ENCODE data around the gene ZNF829. TPM values are rescaled to one million over a fixed set of nuclear protein-coding genes. Genes with fewer than 3 reads are reported as not detected.
A peak's percentile ranks its signal among the peaks of the same experiment; 100 is the strongest.

ZNF829 gene
- 1 to 10 TPM; 7.3 to 7.6 TPM for total RNA-seq

- H3K4me3 Mint-ChIP-seq, result peak within 1 kb of the TSS; percentile 89
- no peaks in the 10 kb centered on the region for H3K27me3 Mint-ChIP-seq
- peak; percentile 96 for DNase-seq
- H3K36me3 Mint-ChIP-seq (ENCODE audit: low read depth), result peaks cover 78% of the 10 kb centered on the region
- H3K4me1 Mint-ChIP-seq, result peaks cover 31% of the 10 kb centered on the region
- CTCF ChIA-PET, result interaction anchor here (0.6 to 1.5 kb wide), 3 partner anchors 10 to 570 kb away, joined by 3 to 4 read pairs (median 3); no protein-coding TSS in a partner anchor
- H3K27ac Mint-ChIP-seq, result peak within 1 kb of the TSS; percentile 97
- POLR2A ChIA-PET, result no interaction called here
- H3K9me3 Mint-ChIP-seq, result peaks cover 47% of the 10 kb centered on the region
Measured at GRCh38 chr19:36915992-36916830, at the start of gene ZNF829, which contains the start of gene ZNF568. Gene ZNF829 (minus strand): TSS chr19:36916291. CDS start chr19:36915167, 1,124 bp downstream. Gene ZNF568 (plus strand): TSS chr19:36916332. CDS start chr19:36922771, 6,439 bp downstream.

- CTCF ChIA-PET, result interaction anchor here (1.4 kb wide), 1 partner anchor 10 kb away, joined by 4 read pairs; no protein-coding TSS in a partner anchor
- Mint-ChIP-seq H3K27ac (no peak overlapping the region), H3K4me1 (no peaks in the 10 kb centered on the region), H3K27me3 (no peaks in the 10 kb centered on the region), H3K9me3 (peaks cover 45% of the 10 kb centered on the region), H3K36me3 (ENCODE audit: low read depth) (peaks cover 3% of the 10 kb centered on the region), H3K4me3 (no peak overlapping the region)
- POLR2A ChIA-PET, result no interaction called here
- DNase-seq, result no peak
Measured at GRCh38 chr19:36963280-36963679, 47.2 kb upstream of the ZNF829 start.

GRCh38 chr19:36962346-36962745 lies 46.3 kb upstream of the ZNF829 start:
- DNase-seq, result no peak
- H3K36me3 Mint-ChIP-seq (ENCODE audit: low read depth), result peaks cover 3% of the 10 kb centered on the region
- ChIA-PET CTCF (no interaction called here), POLR2A (no interaction called here)
- no peak overlapping the region for H3K4me3 Mint-ChIP-seq
- H3K4me1 Mint-ChIP-seq, result no peaks in the 10 kb centered on the region
- no peaks in the 10 kb centered on the region for H3K27me3 Mint-ChIP-seq
- H3K9me3 Mint-ChIP-seq, result peaks cover 44% of the 10 kb centered on the region
- no peak overlapping the region for H3K27ac Mint-ChIP-seq

- Mint-ChIP-seq H3K4me1 (no peaks in the 10 kb centered on the region), H3K4me3 (no peak overlapping the region), H3K36me3 (ENCODE audit: low read depth) (peaks cover 35% of the 10 kb centered on the region), H3K27ac (no peak overlapping the region), H3K27me3 (no peaks in the 10 kb centered on the region), H3K9me3 (peaks cover 45% of the 10 kb centered on the region)
- CTCF ChIA-PET, result no interaction called here
- no peak for DNase-seq
- POLR2A ChIA-PET, result no interaction called here
Measured at GRCh38 chr19:36950335-36951119, 34.4 kb upstream of the ZNF829 start.

- DNase-seq, result no peak
- ChIA-PET CTCF (no interaction called here), POLR2A (no interaction called here)
- no peaks in the 10 kb centered on the region for H3K27me3 Mint-ChIP-seq
- H3K9me3 Mint-ChIP-seq, result peaks cover 46% of the 10 kb centered on the region
- H3K4me3 Mint-ChIP-seq, result no peak overlapping the region
- no peaks in the 10 kb centered on the region for H3K4me1 Mint-ChIP-seq
- H3K27ac Mint-ChIP-seq, result no peak overlapping the region
- peaks cover 58% of the 10 kb centered on the region for H3K36me3 Mint-ChIP-seq (ENCODE audit: low read depth)
Measured at GRCh38 chr19:36939153-36939552, 23.1 kb upstream of the ZNF829 start.

GRCh38 chr19:36931684-36932083 lies 15.6 kb upstream of the ZNF829 start:
- ChIA-PET CTCF (no interaction called here), POLR2A (no interaction called here)
- H3K36me3 Mint-ChIP-seq (ENCODE audit: low read depth), result peaks cover 36% of the 10 kb centered on the region
- no peaks in the 10 kb centered on the region for H3K4me1 Mint-ChIP-seq
- peaks cover 29% of the 10 kb centered on the region for H3K9me3 Mint-ChIP-seq
- H3K4me3 Mint-ChIP-seq, result no peak overlapping the region
- no peak overlapping the region for H3K27ac Mint-ChIP-seq
- no peak for DNase-seq
- no peaks in the 10 kb centered on the region for H3K27me3 Mint-ChIP-seq

- POLR2A ChIA-PET, result no interaction called here
- Mint-ChIP-seq H3K4me3 (no peak overlapping the region), H3K4me1 (peaks cover 31% of the 10 kb centered on the region), H3K9me3 (peaks cover 44% of the 10 kb centered on the region), H3K27me3 (no peaks in the 10 kb centered on the region), H3K36me3 (ENCODE audit: low read depth) (peaks cover 75% of the 10 kb centered on the region), H3K27ac (no peak overlapping the region)
- no peak for DNase-seq
- CTCF ChIA-PET, result no interaction called here
Measured at GRCh38 chr19:36918090-36918489, 2.0 kb upstream of the ZNF829 start.

GRCh38 chr19:36916991-36917390 lies 900 bp upstream of the ZNF829 start:
- ChIA-PET CTCF (interaction anchor here (0.9 to 1.5 kb wide), 2 partner anchors 9 to 13 kb away, joined by 3 read pairs; no protein-coding TSS in a partner anchor), POLR2A (no interaction called here)
- peak; percentile 7 for DNase-seq
- Mint-ChIP-seq H3K27ac (peak overlapping the region; percentile 97), H3K9me3 (peaks cover 41% of the 10 kb centered on the region), H3K27me3 (no peaks in the 10 kb centered on the region), H3K4me1 (peaks cover 31% of the 10 kb centered on the region), H3K36me3 (ENCODE audit: low read depth) (peaks cover 76% of the 10 kb centered on the region), H3K4me3 (peak overlapping the region; percentile 89)

- no peak for DNase-seq
- peaks cover 83% of the 10 kb centered on the region for H3K36me3 Mint-ChIP-seq (ENCODE audit: low read depth)
- no peaks in the 10 kb centered on the region for H3K4me1 Mint-ChIP-seq
- H3K27ac Mint-ChIP-seq, result no peak overlapping the region
- ChIA-PET POLR2A (no interaction called here), CTCF (no interaction called here)
- H3K27me3 Mint-ChIP-seq, result no peaks in the 10 kb centered on the region
- H3K9me3 Mint-ChIP-seq, result peaks cover 48% of the 10 kb centered on the region
- no peak overlapping the region for H3K4me3 Mint-ChIP-seq
Measured at GRCh38 chr19:36898422-36898821, 17.7 kb downstream of the ZNF829 start.

GRCh38 chr19:36894849-36895383 lies 21.2 kb downstream of the ZNF829 start:
- peaks cover 85% of the 10 kb centered on the region for H3K36me3 Mint-ChIP-seq (ENCODE audit: low read depth)
- H3K27ac Mint-ChIP-seq, result no peak overlapping the region
- peaks cover 65% of the 10 kb centered on the region for H3K9me3 Mint-ChIP-seq
- no peaks in the 10 kb centered on the region for H3K4me1 Mint-ChIP-seq
- ChIA-PET POLR2A (no interaction called here), CTCF (no interaction called here)
- no peak overlapping the region for H3K4me3 Mint-ChIP-seq
- DNase-seq, result no peak
- H3K27me3 Mint-ChIP-seq, result no peaks in the 10 kb centered on the region

- Mint-ChIP-seq H3K27me3 (no peaks in the 10 kb centered on the region), H3K4me3 (no peak overlapping the region), H3K4me1 (no peaks in the 10 kb centered on the region), H3K36me3 (ENCODE audit: low read depth) (peaks cover 74% of the 10 kb centered on the region), H3K27ac (no peak overlapping the region), H3K9me3 (peaks cover 66% of the 10 kb centered on the region)
- no peak for DNase-seq
- CTCF ChIA-PET, result no interaction called here
- POLR2A ChIA-PET, result no interaction called here
Measured at GRCh38 chr19:36891768-36892357, 24.2 kb downstream of the ZNF829 start.

- no peaks in the 10 kb centered on the region for H3K27me3 Mint-ChIP-seq
- peaks cover 57% of the 10 kb centered on the region for H3K9me3 Mint-ChIP-seq
- ChIA-PET CTCF (no interaction called here), POLR2A (no interaction called here)
- H3K4me3 Mint-ChIP-seq, result no peak overlapping the region
- H3K36me3 Mint-ChIP-seq (ENCODE audit: low read depth), result peaks cover 45% of the 10 kb centered on the region
- DNase-seq, result no peak
- H3K4me1 Mint-ChIP-seq, result no peaks in the 10 kb centered on the region
- no peak overlapping the region for H3K27ac Mint-ChIP-seq
Measured at GRCh38 chr19:36876993-36877938, 38.8 kb downstream of the ZNF829 start.

Measured in activated CD4-positive, alpha-beta T cell treated with anti-CD3 and anti-CD28 coated beads, Interleukin-2, amount 10 ng/mL, durations not matched to agents 7 days and 5 days (primary cell).